HG02610 (cell line): ENCODE results near the gene EPS8.

Source experiments
- ATAC-seq: cut with Tn5 transposase; IDR thresholded peaks from one replicate; pipeline ENCODE4 v1.9.1; 2021; ENCODE audit warnings: mild to moderate bottlenecking, moderate library complexity; ENCODE audit not compliant: unreplicated experiment

EPS8 gene

DNA sequence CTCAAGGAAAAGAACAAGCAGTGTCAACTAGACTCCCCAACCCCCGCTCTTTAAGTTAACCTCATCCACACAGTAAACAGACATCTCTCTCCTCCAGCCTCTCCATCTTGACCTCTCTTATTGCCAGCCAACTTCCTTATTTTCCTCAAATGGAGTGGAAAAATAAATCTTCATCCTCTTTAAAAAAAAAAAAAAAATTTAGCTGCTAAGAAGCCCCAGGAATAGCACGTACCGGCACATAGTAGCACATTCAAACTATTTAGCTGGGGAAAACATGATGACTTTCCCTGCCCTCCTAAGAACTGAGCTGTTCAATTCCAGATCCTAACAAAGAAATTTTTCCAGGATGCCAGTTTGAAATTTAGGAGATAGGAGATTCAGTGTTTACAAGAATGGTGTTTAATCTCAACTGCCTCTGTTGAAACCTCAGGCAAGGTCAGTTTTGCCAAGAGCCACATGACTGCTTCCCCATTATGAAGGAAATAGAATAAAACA, 90.8 kb downstream of the EPS8 start:
- ATAC-seq, result no peak

DNA sequence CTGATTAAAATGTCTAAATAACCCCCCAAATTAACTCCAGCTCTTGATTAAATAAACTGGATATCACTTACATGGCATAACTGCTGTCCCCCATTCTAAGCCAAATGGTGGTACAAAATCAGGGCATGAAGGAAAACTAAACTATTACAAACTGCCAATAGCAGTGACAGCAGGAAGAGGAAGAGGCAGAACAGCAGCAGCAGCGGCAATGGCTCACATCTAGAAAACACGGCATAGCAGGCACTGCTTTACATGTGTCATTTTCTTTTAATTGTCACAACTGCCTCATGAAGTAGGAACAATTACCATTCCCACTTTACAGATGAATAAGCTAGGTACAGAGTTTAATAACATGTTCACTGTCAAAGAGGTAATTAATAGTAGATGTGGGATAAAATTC, 92.0 kb downstream of the EPS8 start:
- ATAC-seq, result no peak

DNA sequence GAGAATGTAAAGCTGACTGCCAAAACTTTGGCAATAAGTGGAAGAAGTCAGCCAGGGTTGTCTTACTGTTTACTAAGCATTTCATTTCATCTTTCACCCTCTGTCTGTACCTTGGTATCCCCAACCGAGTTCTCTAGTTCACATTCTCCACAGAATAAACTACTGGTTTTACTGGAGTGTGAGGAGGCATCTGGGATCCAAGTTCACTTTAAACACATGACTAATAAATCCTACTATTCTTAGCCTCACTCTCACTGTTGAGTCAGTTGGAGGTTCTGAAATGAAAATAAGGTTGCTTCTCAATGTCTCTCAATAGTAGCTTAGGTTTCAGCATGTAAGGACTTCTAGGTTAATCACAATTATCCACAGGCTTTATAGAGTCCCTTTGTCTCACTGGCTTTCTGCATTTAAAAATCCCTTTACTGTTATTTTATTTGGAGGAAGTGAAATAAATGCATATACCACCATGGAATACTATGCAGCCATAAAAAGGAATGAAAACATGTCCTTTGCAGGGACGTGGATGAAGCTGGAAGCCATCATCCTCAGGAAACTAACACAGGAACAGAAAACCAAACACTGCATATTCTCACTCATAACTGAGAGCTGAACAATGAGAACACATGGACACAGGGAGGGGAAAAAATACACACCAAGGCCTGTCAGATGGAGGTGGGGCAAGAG, 95.8 kb downstream of the EPS8 start:
- ATAC-seq, result no peak

- ATAC-seq, result no peak
These were observed 97.8 kb downstream of the EPS8 start for GRCh38 chr12:15691388-15691787.

DNA sequence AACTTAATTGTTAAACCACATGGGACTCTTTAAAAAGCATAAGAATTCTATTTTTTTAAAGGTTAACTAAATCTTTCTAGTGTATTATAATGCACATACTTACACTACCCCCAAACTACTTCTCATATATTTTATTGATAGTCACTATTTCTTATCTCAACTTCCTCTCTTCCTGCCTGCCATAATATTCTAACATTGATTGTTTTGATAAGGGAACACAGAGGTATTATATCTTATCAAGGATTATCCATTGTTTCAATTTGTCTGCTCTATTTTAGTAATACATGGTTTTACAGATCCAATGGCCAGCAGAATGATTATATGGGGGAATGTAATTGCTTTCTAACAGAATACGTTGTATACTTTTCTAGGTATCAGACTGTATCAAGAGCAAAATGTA, 98.9 kb downstream of the EPS8 start:
- ATAC-seq, result no peak

DNA sequence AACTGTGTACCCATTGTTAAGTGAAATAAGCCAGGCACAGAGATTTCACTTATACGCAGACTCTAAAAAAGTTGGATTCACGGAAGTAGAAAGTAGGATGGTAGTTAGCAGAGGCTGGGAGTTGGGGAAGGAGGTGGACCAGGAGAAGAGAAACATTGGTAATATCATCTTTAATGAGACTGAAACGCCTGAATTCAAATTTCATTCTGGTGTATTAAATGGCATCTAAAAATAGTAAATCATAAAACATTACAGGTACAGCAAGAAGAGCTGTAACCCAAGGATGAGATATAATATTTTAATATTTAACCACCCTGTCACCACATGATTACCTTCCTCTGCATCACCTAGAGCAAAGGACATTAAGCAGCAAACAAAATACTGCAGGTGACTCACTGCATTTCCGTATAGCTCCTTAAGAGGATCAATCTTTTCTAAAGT, 99.4 kb downstream of the EPS8 start:
- no peak for ATAC-seq

GRCh38 chr12:15688838-15689625, 100.2 kb downstream of the EPS8 start:
- ATAC-seq, result no peak

DNA sequence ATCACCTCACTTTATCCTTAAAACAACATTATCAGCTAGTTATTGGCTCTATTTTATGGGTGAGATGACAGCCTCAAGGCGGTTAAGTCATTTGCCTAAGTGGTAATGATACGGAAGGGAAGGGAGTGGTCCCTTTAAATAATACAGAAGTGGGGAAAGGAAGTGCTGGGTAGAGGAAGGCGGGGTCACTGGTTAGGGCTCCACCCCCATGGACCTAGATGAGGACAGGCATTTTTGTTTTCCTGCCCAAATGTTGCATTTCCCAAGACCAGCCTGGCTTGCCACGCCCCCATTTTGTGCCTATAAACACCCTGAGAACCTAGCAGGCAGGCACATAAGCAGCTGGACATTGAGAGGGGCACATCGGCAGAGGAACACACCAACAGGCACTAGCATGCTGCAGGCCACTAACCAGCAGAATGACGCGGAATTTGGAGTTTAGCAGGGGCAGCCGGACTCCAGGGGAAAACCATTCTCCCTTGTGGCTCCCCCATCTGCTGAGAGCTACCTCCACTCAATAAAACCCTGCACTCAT, 100.9 kb downstream of the EPS8 start:
- no peak for ATAC-seq

DNA sequence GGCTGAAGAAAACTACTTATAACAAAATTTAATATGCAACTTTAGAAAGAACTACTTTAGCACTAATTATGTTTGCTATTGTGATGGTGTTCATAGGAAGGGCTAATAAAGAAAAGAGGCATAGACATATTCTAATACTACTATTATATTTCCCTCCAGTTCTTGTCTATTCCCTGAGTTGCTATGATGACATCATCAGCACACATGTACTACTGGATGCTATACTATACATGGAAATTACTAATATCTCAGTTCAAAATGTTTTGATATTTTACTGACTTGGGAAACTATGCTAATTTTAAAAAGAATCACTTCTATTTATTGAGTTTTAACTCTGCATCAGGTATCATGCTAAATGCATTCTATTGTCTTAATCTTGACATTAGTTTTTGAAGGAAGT, 101.6 kb downstream of the EPS8 start:
- no peak for ATAC-seq

DNA sequence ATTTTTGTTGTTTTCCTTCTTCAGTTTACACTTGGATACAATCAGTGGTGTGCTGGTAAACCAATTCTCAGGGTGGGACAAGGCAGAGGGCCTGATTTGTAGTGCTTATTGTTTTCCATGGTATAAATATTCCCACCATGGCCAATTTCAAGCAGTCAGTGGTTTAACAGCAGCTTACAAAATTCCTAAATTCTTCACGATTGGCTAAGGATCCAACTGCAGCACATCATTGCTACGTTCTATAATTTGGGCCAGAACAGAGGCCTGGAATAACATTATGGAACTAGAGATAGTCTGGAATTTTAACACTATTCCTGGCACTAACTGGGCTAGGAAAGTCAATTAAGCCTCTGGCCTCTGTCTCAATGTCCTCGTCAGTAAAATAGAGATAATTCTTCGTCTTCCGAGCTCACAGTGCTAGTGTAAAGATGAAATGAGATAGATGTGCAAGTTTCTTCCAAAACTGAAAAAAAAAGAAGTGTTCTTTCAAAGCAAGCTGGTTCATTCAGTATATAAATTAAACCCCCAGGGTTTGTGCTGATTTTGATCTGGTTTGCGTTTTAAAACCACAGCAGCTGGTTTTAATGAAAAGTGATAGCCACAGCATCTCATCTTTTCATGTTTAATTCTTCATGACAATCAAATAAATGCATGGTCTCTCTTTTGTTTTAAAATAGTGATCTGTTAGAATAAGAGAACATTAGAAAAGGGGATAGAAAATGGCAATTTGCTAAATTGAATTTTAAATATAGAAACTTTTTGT, 104.1 kb downstream of the EPS8 start:
- no peak for ATAC-seq

- ATAC-seq, result no peak
These were observed 106.4 kb downstream of the EPS8 start for GRCh38 chr12:15682826-15683225.

- no peak for ATAC-seq
These were observed 110.0 kb downstream of the EPS8 start for GRCh38 chr12:15679151-15679550.

DNA sequence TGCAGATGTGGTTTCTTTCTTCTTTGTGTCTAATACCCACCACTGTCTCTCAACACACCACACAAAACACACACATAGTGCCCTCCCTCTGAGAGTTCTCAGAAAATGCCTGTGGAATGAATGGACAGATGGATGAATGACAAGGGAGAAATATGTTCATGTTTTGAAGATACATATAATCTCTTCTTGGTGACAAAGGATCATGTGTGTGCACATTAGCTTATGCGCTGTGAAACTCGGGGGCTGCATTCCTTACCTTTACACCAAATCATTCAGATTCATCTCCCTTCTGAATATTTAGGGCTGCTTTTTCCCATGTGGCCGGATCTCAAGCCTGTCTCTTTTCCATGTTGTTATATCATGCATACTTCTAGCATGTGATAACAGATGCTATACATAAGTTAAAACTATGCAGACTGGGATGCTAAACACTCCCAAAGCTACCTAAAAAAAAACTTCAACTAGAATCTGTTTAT, 111.4 kb downstream of the EPS8 start:
- ATAC-seq, result no peak

DNA sequence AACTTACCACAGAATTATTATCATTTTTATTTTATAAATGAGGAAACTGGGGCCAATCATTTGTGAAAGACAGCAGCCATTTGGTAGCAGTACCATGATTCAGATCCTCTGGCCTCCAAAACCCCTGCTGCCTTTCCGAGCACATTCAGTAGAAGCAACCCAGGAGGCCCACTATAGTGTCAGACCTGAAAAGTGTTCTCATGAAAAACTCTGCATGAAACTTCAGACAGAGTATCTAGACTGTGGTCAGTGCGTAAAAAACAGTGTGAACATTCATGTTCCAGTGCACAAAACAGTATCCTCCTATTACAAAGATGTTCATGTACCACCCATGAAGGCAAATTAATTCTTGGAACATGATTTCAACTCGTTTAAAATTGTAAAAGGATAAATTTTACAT, 112.0 kb downstream of the EPS8 start:
- ATAC-seq, result no peak

DNA sequence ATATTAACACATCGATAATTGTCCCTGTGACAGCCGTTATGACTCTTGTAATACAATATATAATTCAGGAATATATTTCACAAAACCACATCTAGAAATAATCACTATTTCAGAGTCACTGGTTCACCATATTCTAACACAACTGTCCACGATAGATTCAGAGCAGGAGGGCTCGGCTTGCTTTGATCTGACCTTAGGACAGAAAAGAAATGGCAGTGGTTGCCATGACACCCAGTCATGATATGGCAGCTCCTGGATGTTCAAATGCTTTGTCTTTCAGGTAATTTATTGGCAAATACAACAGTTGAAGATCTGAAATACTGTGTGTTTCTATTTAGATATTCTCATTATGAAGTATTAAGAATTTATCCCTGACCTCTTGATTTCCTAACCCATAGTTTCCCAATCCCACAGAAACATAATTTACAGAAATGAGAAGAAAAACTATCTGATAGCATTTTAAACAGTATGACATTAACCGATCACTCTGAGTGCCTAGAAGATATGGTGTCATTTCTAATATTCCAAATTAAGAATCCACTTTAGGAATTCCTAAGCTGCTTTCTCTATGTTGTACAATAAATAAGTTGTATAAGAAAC, 116.4 kb downstream of the EPS8 start:
- no peak for ATAC-seq

DNA sequence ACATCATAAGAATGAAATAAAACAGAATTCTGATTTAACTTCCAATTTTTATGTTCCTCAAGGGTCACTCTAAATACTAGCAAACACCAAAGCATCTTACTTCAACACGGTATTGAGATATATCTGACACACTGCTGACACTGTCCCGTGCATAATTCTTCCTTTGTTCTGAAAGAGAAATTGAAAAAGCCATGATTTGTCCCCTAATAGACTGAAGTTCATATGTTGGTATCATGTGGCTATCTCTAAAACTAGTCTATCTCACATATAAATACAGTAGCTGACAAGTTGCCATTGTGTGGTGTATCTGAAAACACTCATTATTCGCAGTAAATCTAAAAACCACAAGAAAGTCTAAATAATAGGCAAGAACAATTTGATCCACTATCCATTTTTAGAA, 118.4 kb downstream of the EPS8 start:
- no peak for ATAC-seq

GRCh38 chr12:15669256-15669948, 119.8 kb downstream of the EPS8 start:
- no peak for ATAC-seq

- no peak for ATAC-seq
These were observed 124.7 kb downstream of the EPS8 start for GRCh38 chr12:15664491-15664890.

DNA sequence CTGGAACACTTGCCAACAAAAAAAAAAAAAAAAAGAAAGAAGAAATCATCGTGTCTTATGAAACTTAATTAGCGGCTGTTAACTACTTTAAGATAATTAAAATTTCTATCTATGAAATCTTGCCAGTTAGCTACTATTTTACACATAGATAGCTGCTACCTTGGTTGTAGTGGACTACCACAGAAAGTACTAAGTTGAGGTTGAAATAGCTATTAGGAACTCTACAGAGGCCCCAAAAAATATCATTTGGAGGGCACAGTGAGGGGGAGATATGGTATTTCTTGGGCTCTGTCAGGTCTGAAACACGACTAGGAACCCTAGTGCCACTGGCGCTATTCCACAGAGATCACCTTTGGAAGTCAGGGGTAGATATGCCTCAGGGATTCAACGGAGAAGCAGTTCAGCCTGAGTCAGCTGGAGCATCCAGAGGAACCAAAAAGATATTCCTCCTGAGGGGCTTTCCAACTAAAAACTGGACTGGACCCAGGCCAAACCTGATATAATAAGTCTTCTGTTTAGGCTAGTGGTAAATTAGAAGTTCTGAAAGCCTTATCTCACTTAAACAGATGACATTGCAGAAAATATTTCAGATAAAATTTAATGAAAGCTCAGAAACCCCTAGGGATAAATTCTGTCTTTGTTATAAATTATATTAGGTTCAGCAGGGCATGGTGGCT, 126.1 kb downstream of the EPS8 start:
- no peak for ATAC-seq
